Measurements from ENCODE around the gene SYNGR2.

- TF ChIP-seq, protein P1, sequence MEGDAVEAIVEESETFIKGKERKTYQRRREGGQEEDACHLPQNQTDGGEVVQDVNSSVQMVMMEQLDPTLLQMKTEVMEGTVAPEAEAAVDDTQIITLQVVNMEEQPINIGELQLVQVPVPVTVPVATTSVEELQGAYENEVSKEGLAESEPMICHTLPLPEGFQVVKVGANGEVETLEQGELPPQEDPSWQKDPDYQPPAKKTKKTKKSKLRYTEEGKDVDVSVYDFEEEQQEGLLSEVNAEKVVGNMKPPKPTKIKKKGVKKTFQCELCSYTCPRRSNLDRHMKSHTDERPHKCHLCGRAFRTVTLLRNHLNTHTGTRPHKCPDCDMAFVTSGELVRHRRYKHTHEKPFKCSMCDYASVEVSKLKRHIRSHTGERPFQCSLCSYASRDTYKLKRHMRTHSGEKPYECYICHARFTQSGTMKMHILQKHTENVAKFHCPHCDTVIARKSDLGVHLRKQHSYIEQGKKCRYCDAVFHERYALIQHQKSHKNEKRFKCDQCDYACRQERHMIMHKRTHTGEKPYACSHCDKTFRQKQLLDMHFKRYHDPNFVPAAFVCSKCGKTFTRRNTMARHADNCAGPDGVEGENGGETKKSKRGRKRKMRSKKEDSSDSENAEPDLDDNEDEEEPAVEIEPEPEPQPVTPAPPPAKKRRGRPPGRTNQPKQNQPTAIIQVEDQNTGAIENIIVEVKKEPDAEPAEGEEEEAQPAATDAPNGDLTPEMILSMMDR (IDR thresholded peaks at IDR 0.05 in 2 of 3, conservative IDR thresholded peaks at IDR 0.05 in 1 of 3; ENCODE audit: borderline replicate concordance in 1 of 3, insufficient read depth in 1 of 3, low read depth in 2 of 3, low read length in 2 of 3), result no peak
- TF ChIP-seq SP1 (IDR thresholded peaks at IDR 0.05; ENCODE audit: low read depth) (no peak), POLR2A (IDR thresholded peaks at IDR 0.05; ENCODE audit: borderline replicate concordance, extremely low read depth, insufficient read depth, insufficient read length) (no peak), POLR2AphosphoS5 (IDR thresholded peaks at IDR 0.05; ENCODE audit: low read depth, low read length) (no peak), CEBPB (IDR thresholded peaks at IDR 0.05; ENCODE audit: low read depth) (no peak), EZH2 (IDR thresholded peaks at IDR 0.05) (no peak), EGR1 (IDR thresholded peaks at IDR 0.05; ENCODE audit: low read depth) (no peak), YY1 (IDR thresholded peaks at IDR 0.05; ENCODE audit: extremely low read depth, insufficient replicate concordance, low read depth, low read length) (no peak)
- TF ChIP-seq, protein P2, sequence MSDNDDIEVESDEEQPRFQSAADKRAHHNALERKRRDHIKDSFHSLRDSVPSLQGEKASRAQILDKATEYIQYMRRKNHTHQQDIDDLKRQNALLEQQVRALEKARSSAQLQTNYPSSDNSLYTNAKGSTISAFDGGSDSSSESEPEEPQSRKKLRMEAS (IDR thresholded peaks at IDR 0.05), result no peak
- TF ChIP-seq, protein P3, sequence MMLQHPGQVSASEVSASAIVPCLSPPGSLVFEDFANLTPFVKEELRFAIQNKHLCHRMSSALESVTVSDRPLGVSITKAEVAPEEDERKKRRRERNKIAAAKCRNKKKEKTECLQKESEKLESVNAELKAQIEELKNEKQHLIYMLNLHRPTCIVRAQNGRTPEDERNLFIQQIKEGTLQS (IDR thresholded peaks at IDR 0.05), result no peak
Observed at GRCh38 chr17:78180083-78180482, 11.7 kb downstream of the SYNGR2 start.
